Suprapubic skin (tissue), 4 donors: ENCODE data around the gene TRIM29. TPM values are rescaled to one million over a fixed set of nuclear protein-coding genes. Genes with fewer than 3 reads are reported as not detected.

Experiments used
- DNase-seq, 2 donors: peaks; one replicate each; pipeline ENCODE4 v3.0.0-alpha.2; 2019; ENCODE audit warnings: low spot score in 2 of 2
- H3K27ac ChIP-seq: fragments of 200-600 bp; sonication (generic); one replicate; pipeline ENCODE4 v1.5.1; 2019
- H3K27me3 ChIP-seq: fragments of 200-600 bp; sonication (generic); one replicate; pipeline ENCODE4 v1.5.1; 2019
- H3K36me3 ChIP-seq: fragments of 200-600 bp; sonication (generic); one replicate; pipeline ENCODE4 v1.5.1; 2019
- H3K4me1 ChIP-seq: fragments of 200-600 bp; sonication (generic); one replicate; pipeline ENCODE4 v1.5.1; 2019
- H3K4me3 ChIP-seq: fragments of 200-600 bp; sonication (generic); one replicate; pipeline ENCODE4 v1.5.1; 2019; ENCODE audit warnings: mild to moderate bottlenecking
- H3K9me3 ChIP-seq: fragments of 200-600 bp; sonication (generic); one replicate; pipeline ENCODE4 v1.5.1; 2019
- CTCF ChIP-seq, 2 donors: fragments of 200-600 bp in 1 of 2; fragments of 450-650 bp in 1 of 2; sonication (generic) in 1 of 2; IDR thresholded peaks; one replicate each; pipeline ENCODE4 v1.5.1; 2016 to 2019; ENCODE audit warnings: antibody characterized with exemption in 2 of 2, mild to moderate bottlenecking in 1 of 2, moderate library complexity in 1 of 2
- EP300 ChIP-seq: sonication (generic); formaldehyde crosslinking; IDR thresholded peaks from one replicate; pipeline ENCODE4 v1.6.1; 2017; ENCODE audit warnings: antibody characterized with exemption
- POLR2A ChIP-seq, 2 donors: fragments of 450-650 bp; IDR thresholded peaks; one replicate each; pipeline ENCODE4 v1.6.1; 2017; ENCODE audit warnings: antibody characterized with exemption in 2 of 2, mild to moderate bottlenecking in 2 of 2, moderate library complexity in 2 of 2
- POLR2AphosphoS5 ChIP-seq, 3 donors: sonication (generic); formaldehyde crosslinking; IDR thresholded peaks; one replicate each; pipeline ENCODE4 v1.6.1; 2017; ENCODE audit warnings: antibody characterized with exemption in 3 of 3
- WGBS: methylation state at CpG from one replicate; pipeline ENCODE4 v1.1.5; 2018; 5-methylcytosine and 5-hydroxymethylcytosine counted together
- total RNA-seq, 4 donors: library from RNA; depleted of rRNA; stranded (reverse); fragments of >200 nt; gene quantifications; one replicate each; pipeline ENCODE4 v1.1.0, GENCODE V29; 2016

TRIM29 gene
- total RNA-seq, 4 donors from 2014 or later: 1,248 to 1,527 (median 1,455) TPM

DNA sequence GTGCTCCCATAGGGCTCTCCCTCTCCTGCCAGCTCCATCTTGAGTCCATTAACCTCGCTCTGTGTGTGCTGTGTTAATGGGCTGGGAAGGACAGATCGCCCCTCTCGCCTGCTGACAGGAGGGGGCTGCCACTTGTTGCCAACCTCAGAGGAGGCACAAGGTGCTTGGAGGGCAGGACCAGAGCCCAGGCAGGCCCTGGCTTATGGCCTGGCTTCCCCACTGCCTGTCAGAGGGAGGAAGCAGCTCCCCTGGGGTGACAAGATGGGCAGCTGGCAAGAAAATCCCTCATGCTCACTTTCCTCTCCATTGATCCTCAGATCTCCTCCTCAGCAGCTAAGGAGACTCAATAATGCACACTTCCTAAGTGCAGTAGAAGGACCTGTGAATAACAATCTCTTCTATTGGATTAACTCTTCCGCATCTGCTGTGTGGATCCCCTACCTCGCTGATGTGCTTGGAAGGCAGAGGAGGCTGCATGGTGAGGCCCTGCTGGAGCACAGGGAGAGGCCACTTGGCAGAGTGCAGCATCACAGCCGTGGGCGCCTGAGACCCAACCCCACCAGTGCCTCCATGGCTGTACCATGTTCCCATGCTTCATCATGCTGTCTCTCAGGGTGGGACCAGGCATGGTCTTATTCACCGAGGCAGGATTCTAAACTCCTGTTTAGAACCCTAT lies 70.3 kb downstream of the TRIM29 start:
- Histone ChIP-seq H3K4me1 (peaks cover under 1% of the 10 kb centered on the region), H3K27ac (no peak overlapping the region), H3K9me3 (no peaks in the 10 kb centered on the region), H3K36me3 (no peaks in the 10 kb centered on the region), H3K4me3 (no peak overlapping the region), H3K27me3 (peaks cover 10% of the 10 kb centered on the region)
- 75% methylated on average over 5 of the region's 8 CpGs for WGBS
- peak; percentile 25 to 75 for DNase-seq
- TF ChIP-seq EP300 (no peak), CTCF (IDR thresholded peaks at IDR 0.05) (no peak), POLR2A (IDR thresholded peaks at IDR 0.05) (no peak), POLR2AphosphoS5 (IDR thresholded peaks at IDR 0.05) (no peak)

DNA sequence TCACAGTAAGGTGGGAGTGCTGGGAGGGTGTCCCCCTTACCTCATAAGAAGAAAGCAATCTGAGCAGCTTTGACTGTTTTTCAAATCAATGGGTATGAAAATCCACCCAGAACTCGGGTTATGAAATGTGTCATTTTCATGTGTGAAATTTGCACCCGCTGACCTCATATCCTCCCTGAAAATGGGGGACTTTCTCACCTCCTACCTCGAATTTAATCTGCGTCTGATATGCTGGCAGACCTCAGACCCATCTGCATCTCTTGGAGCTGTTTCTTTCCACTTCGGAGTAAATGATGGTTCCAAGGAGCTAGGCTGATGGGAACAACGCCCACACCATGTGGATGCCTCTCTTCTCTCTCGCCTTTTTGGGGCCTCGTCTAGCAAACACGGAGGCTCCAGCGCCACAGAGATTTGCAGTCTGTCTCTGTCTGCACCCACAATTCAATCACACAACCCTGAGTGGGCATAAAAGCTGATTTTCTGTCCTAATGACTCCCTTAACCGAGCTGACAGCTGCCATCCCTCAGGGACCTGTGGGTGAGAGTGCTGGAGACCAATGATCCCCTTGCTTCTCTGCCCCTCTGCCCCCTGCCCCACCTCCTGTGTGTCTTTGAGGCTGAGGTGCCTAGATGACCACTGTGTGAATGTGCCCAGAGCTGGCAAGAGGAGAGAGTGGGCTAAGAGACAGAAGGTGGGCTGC lies 71.0 kb downstream of the TRIM29 start:
- Histone ChIP-seq H3K4me3 (no peak overlapping the region), H3K9me3 (no peaks in the 10 kb centered on the region), H3K4me1 (peaks cover 7% of the 10 kb centered on the region), H3K27me3 (peaks cover 10% of the 10 kb centered on the region), H3K36me3 (no peaks in the 10 kb centered on the region), H3K27ac (no peak overlapping the region)
- peak; percentile 18 to 26 for DNase-seq
- TF ChIP-seq EP300 (no peak), CTCF (IDR thresholded peaks at IDR 0.05) (no peak), POLR2A (IDR thresholded peaks at IDR 0.05) (no peak)
- 82% methylated on average over 11 of the region's 11 CpGs for WGBS

- Histone ChIP-seq H3K4me3 (no peak overlapping the region), H3K36me3 (no peaks in the 10 kb centered on the region), H3K9me3 (no peaks in the 10 kb centered on the region), H3K27me3 (peaks cover 10% of the 10 kb centered on the region), H3K27ac (no peak overlapping the region), H3K4me1 (peaks cover 7% of the 10 kb centered on the region)
- 85% methylated on average over 3 of the region's 3 CpGs for WGBS
- no peak for TF ChIP-seq POLR2A (IDR thresholded peaks at IDR 0.05)
- no peak for TF ChIP-seq EP300
- no peak for TF ChIP-seq POLR2AphosphoS5 (IDR thresholded peaks at IDR 0.05)
- TF ChIP-seq CTCF (IDR thresholded peaks at IDR 0.05): no peak
- DNase-seq: peak; percentile 28 to 31
These were observed 72.0 kb downstream of the TRIM29 start for GRCh38 chr11:120065876-120066275.

DNA sequence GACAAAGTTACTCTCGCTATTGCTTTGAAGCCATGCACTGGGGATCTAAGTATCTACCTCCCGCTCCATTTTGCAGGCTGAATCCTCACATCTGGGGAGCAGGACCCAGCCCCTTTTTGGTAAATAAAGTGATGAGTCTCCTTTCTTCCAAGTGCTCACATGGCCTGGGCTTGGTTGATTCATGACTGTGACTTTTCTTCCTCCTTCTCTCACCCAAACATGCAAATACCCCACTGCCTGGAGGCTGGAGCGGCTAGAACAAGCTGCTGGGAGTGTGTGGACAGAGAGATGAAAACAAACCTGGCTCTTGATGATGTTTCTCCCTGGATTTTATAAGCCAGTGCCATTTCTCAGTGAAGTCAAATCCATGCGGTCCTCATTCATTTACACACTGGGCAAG lies 72.7 kb downstream of the TRIM29 start:
- DNase-seq: peak in 1 of 2 donors; percentile 40
- H3K27me3 ChIP-seq: peaks cover 10% of the 10 kb centered on the region
- WGBS: 90% methylated on average over 4 of the region's 4 CpGs
- no peaks in the 10 kb centered on the region for H3K9me3 ChIP-seq
- peaks cover 7% of the 10 kb centered on the region for H3K4me1 ChIP-seq
- TF ChIP-seq EP300 (no peak), CTCF (IDR thresholded peaks at IDR 0.05) (no peak), POLR2AphosphoS5 (IDR thresholded peaks at IDR 0.05) (no peak), POLR2A (IDR thresholded peaks at IDR 0.05) (no peak)
- no peaks in the 10 kb centered on the region for H3K36me3 ChIP-seq
- H3K27ac ChIP-seq: no peak overlapping the region
- no peak overlapping the region for H3K4me3 ChIP-seq

DNA sequence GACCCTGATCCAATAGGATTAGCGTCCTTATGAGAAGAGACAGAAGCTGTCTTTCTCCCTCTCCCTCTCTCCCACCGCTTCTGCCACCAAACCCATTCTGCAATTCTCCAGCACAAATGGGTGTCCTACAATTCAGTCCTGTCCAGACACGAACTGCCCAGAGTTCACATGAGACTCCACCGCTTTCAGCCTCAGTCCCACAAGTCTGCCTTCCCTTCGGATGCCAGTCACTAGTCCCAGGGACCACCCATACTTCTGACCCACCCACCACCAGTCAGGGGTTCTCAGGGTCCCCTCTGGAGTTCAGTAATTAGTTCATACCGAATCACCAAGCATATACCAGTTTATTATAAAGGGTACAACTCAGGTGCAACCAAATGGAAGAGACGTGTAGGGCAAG lies 73.6 kb downstream of the TRIM29 start:
- no peak for TF ChIP-seq EP300
- no peak for TF ChIP-seq POLR2A (IDR thresholded peaks at IDR 0.05)
- TF ChIP-seq POLR2AphosphoS5 (IDR thresholded peaks at IDR 0.05): no peak
- TF ChIP-seq CTCF (IDR thresholded peaks at IDR 0.05): no peak
- no peak overlapping the region for H3K4me3 ChIP-seq
- peak; percentile 24 to 55 for DNase-seq
- H3K27me3 ChIP-seq: peaks cover 9% of the 10 kb centered on the region
- H3K9me3 ChIP-seq: no peaks in the 10 kb centered on the region
- H3K4me1 ChIP-seq: peaks cover 7% of the 10 kb centered on the region
- no peak overlapping the region for H3K27ac ChIP-seq
- H3K36me3 ChIP-seq: no peaks in the 10 kb centered on the region
- 91% methylated on average over 7 of the region's 7 CpGs for WGBS
